HepG2 (cell line): ENCODE results near the gene CCDC57. TPM values are rescaled to one million over a fixed set of nuclear protein-coding genes. Genes with fewer than 3 reads are reported as not detected.

Source experiments
- BRF2 ChIP-seq: sonication (generic); formaldehyde crosslinking; IDR thresholded peaks from 2 replicates; pipeline ENCODE4 v1.8.1; 2022; ENCODE audit warnings: mild to moderate bottlenecking, missing genetic modification reagents
- CTCF ChIP-seq: sonication (generic); formaldehyde crosslinking; IDR thresholded peaks from 2 replicates; pipeline ENCODE4 v1.5.0; 2020; ENCODE audit warnings: mild to moderate bottlenecking, missing genetic modification reagents, moderate library complexity
- DMTF1 ChIP-seq: sonication (generic); formaldehyde crosslinking; IDR thresholded peaks from 2 replicates; pipeline ENCODE4 v1.4.0; 2020; ENCODE audit warnings: mild to moderate bottlenecking, missing genetic modification reagents
- HIC2 ChIP-seq: sonication (generic); formaldehyde crosslinking; IDR thresholded peaks from 2 replicates; pipeline ENCODE4 v1.9.0; 2022; ENCODE audit warnings: low read depth, missing genetic modification reagents
- MED1 ChIP-seq: sonication (generic); formaldehyde crosslinking; IDR thresholded peaks from 2 replicates; pipeline ENCODE4 v1.4.0; 2020; ENCODE audit warnings: missing genetic modification reagents
- MEIS2 ChIP-seq: sonication (generic); formaldehyde crosslinking; IDR thresholded peaks from 2 replicates; pipeline ENCODE4 v1.9.0; 2021; ENCODE audit warnings: mild to moderate bottlenecking, missing genetic modification reagents
- MNT ChIP-seq: fragments of 450-650 bp; IDR thresholded peaks from 2 replicates; pipeline ENCODE4 v1.6.1; 2016
- MTA1 ChIP-seq: sonication (generic); formaldehyde crosslinking; IDR thresholded peaks from 2 replicates; pipeline ENCODE4 v1.4.0; 2020; ENCODE audit warnings: missing genetic modification reagents, mild to moderate bottlenecking, borderline replicate concordance
- POLR2AphosphoS5 ChIP-seq: IDR thresholded peaks from 2 replicates; pipeline ENCODE4 v1.6.1; 2012; ENCODE audit warnings: low read depth, low read length
- REXO4 ChIP-seq: sonication (generic); formaldehyde crosslinking; IDR thresholded peaks from 2 replicates; pipeline ENCODE4 v1.8.0; 2022; ENCODE audit warnings: missing genetic modification reagents, mild to moderate bottlenecking, borderline replicate concordance
- SNRNP70 ChIP-seq: fragments of 200-400 bp; formaldehyde crosslinking; IDR thresholded peaks from 2 replicates; pipeline ENCODE4 v1.6.1; 2017; ENCODE audit warnings: mild to moderate bottlenecking, low read depth, low read length, moderate library complexity
- TBP ChIP-seq: sonication (generic); formaldehyde crosslinking; IDR thresholded peaks from 2 replicates; pipeline ENCODE4 v1.5.0; 2020; ENCODE audit warnings: missing genetic modification reagents
- U2AF2 ChIP-seq: fragments of 200-400 bp; formaldehyde crosslinking; IDR thresholded peaks from 2 replicates; pipeline ENCODE4 v1.6.1; 2017; ENCODE audit warnings: low read depth, mild to moderate bottlenecking, low read length
- ZFP36L2 ChIP-seq: sonication (generic); formaldehyde crosslinking; IDR thresholded peaks from 2 replicates; pipeline ENCODE4 v1.4.0; 2020; ENCODE audit warnings: missing genetic modification reagents
- ZNF343 ChIP-seq: sonication (generic); formaldehyde crosslinking; IDR thresholded peaks from 2 replicates; pipeline ENCODE4 v1.4.0; 2020; ENCODE audit warnings: mild to moderate bottlenecking, missing genetic modification reagents
- ZNF451 ChIP-seq: sonication (generic); formaldehyde crosslinking; IDR thresholded peaks from 2 replicates; pipeline ENCODE4 v1.5.0; 2020; ENCODE audit warnings: mild to moderate bottlenecking, missing genetic modification reagents
- ZNF703 ChIP-seq: sonication (generic); formaldehyde crosslinking; IDR thresholded peaks from 2 replicates; pipeline ENCODE4 v1.5.1; 2020; ENCODE audit warnings: missing genetic modification reagents, mild to moderate bottlenecking, moderate library complexity, borderline replicate concordance
- ZNF790 ChIP-seq: sonication (generic); formaldehyde crosslinking; IDR thresholded peaks from 2 replicates; pipeline ENCODE4 v1.8.0; 2022; ENCODE audit warnings: missing genetic modification reagents, mild to moderate bottlenecking, borderline replicate concordance
- ZNF792 ChIP-seq: IDR thresholded peaks from 2 replicates; pipeline ENCODE4 v1.6.1; 2016
- polyA plus RNA-seq, 8 experiments: library from polyadenylated mRNA; depleted of rRNA in 3 of 8; stranded (reverse) in 7 of 8; unstranded in 1 of 8; fragments of >200 nt; fragmentation: Illumina TruSeq in 4 of 8; extraction: Trizol in 4 of 8; gene quantifications; 2 replicates each; pipeline versions ENCODE4 v1.2.1 to v1.2.3, GENCODE V29; 2011 to 2016; ENCODE audit warnings: low read depth in 4 of 8, missing spikeins in 1 of 8, mixed read lengths in 1 of 8; ENCODE audit not compliant: insufficient read depth in 1 of 8
- total RNA-seq, 5 experiments: library from RNA; depleted of rRNA; stranded (reverse); fragments of >200 nt; fragmentation: Illumina TruSeq; extraction: Trizol; gene quantifications; 2 replicates each; pipeline ENCODE4 v1.2.3, GENCODE V29; 2016; ENCODE audit warnings: low read depth in 1 of 5

Gene CCDC57
- total and polyA plus RNA-seq, 2 of the 13 experiments (the other 11 are each of a cell fraction or from before 2014, with no cell fraction given) = 59.3 to 59.9 TPM

- TF ChIP-seq MEIS2 (CRISPR knock-in tag) (peak; percentile 94), POLR2AphosphoS5 (peak; percentile 67), MED1 (CRISPR knock-in tag) (peak; percentile 98), HIC2 (CRISPR knock-in tag) (peak; percentile 93), BRF2 (CRISPR knock-in tag) (peak; percentile 83; the same call in 1 of the 2 replicates), U2AF2 (no peak), MNT (no peak), ZNF703 (CRISPR knock-in tag) (peak; percentile 82; the same call in 1 of the 2 replicates), MTA1 (CRISPR knock-in tag) (peak; percentile 89; the same call in 1 of the 2 replicates), TBP (0 out of 2 replicates have a peak, but pooled peaks have one; percentile 74), ZNF790 (CRISPR knock-in tag) (peak; percentile 97), ZFP36L2 (CRISPR knock-in tag) (peak; percentile 79; the same call in 1 of the 2 replicates), SNRNP70 (no peak), DMTF1 (0 out of 2 replicates have a peak, but pooled peaks have one; percentile 8), ZNF451 (CRISPR knock-in tag) (no peak; the same call in none of the 2 replicates), CTCF (CRISPR knock-in tag) (peak; percentile 61), ZNF343 (CRISPR knock-in tag) (peak; percentile 94), REXO4 (peak; percentile 89), ZNF792 (CRISPR knock-in tag) (peak; percentile 94)
Measured at GRCh38 chr17:82230609-82231311, 18.1 kb upstream of the CCDC57 start (continued).
